ENCODE data around the gene LRP1-AS. TPM values are rescaled to one million over a fixed set of nuclear protein-coding genes. Genes with fewer than 3 reads are reported as not detected.

The LRP1-AS gene
- total and polyA plus RNA-seq, 10 of the 15 experiments (the other 5 are each of a cell fraction or from before 2014, with no cell fraction given): not detected

GRCh38 chr12:57106021-57106708 lies 41.3 kb downstream of the LRP1-AS start:
- FAIRE-seq (no peak), ATAC-seq (no peak), DNase-seq (ENCODE audit: low read depth, low spot score) (no peak)
- ChIA-PET CTCF (interaction anchor here (1.0 to 11.7 kb wide), 4 partner anchors 12 to 99 kb away, joined by 3 to 458 read pairs (median 5); no protein-coding TSS in a partner anchor), RAD21 (ENCODE audit: unreplicated experiment) (interaction anchor here (1.0 to 1.5 kb wide), 3 partner anchors 37 to 104 kb away, joined by 4 to 5 read pairs (median 4); no protein-coding TSS in a partner anchor), SMC1A (ENCODE audit: uncharacterized antibody, unreplicated experiment) (interaction anchor here (0.8 to 8.6 kb wide), 3 partner anchors 10 to 35 kb away, joined by 3 to 246 read pairs (median 120); no protein-coding TSS in a partner anchor), POLR2A (interaction anchor here (1.4 kb wide), 1 partner anchor 8 kb away, joined by 4 read pairs; no protein-coding TSS in a partner anchor)
- Histone ChIP-seq H3K4me1 (ENCODE audit: control insufficient read depth, insufficient read depth, low read length) (no peaks in the 10 kb centered on the region; the same call in 1 of the 2 replicates), H3K4me3 (no peak overlapping the region), H3K36me3 (ENCODE audit: control insufficient read depth in 2 of 2, insufficient read depth in 2 of 2, low read length in 1 of 2) (peaks cover 23 to 32% of the 10 kb centered on the region in 2 experiments), H3K9ac (ENCODE audit: control insufficient read depth, insufficient read depth, low read length) (no peak overlapping the region), H3K9me3 (replicated peaks; ENCODE audit: control insufficient read depth, insufficient read depth, low read length) (no peaks in the 10 kb centered on the region), H2AFZ (ENCODE audit: control insufficient read depth, low read depth, low read length) (no peak overlapping the region), H3K27ac (ENCODE audit: control insufficient read depth, insufficient read depth) (no peak overlapping the region), H3K4me2 (ENCODE audit: control insufficient read depth, insufficient read depth) (no peak overlapping the region), H3K79me2 (ENCODE audit: control insufficient read depth, insufficient read depth, low read length) (peaks cover 34% of the 10 kb centered on the region), H4K20me1 (ENCODE audit: control insufficient read depth, insufficient read depth) (no peaks in the 10 kb centered on the region), H3K27me3 (replicated peaks in 1 of 2; ENCODE audit: control insufficient read depth in 2 of 2, insufficient read depth in 2 of 2, low read length in 1 of 2) (no peaks in the 10 kb centered on the region)
- no TSS peak for BruUV-seq (replicated peaks)
- TF ChIP-seq IRF3 (IDR thresholded peaks at IDR 0.05) (no peak), MAX (IDR thresholded peaks at IDR 0.05; ENCODE audit: low read depth, low read length) (no peak), RCOR1 (conservative IDR thresholded peaks at IDR 0.05; ENCODE audit: low read depth, low read length) (no peak), E4F1 (IDR thresholded peaks at IDR 0.05; ENCODE audit: borderline replicate concordance, partially characterized antibody) (no peak), ESRRA (IDR thresholded peaks at IDR 0.05; ENCODE audit: low read length) (no peak), HDAC6 (IDR thresholded peaks at IDR 0.05; ENCODE audit: unreplicated experiment) (no peak), CEBPB (IDR thresholded peaks at IDR 0.05; ENCODE audit: borderline replicate concordance in 1 of 2, low read depth in 2 of 2, low read length in 2 of 2) (no peak), SMC3 (IDR thresholded peaks at IDR 0.05; ENCODE audit: borderline replicate concordance, low read length) (no peak), RUNX3 (IDR thresholded peaks at IDR 0.05; ENCODE audit: low read length) (no peak), POLR2AphosphoS5 (IDR thresholded peaks at IDR 0.05; ENCODE audit: low read length) (no peak), ZNF592 (IDR thresholded peaks at IDR 0.05) (no peak), BACH1 (IDR thresholded peaks at IDR 0.05; ENCODE audit: borderline replicate concordance) (no peak)
- WGBS (ENCODE audit: insufficient coverage, insufficient replicate concordance, low lambda C conversion rate, missing lambda C conversion rate): 94% methylated on average over 9 of the region's 9 CpGs
- intact Hi-C loops (cut with micrococcal nuclease; ENCODE audit: unreplicated experiment): no loop called here
- in situ Hi-C loops (cut with MboI): no loop called here

Measured in GM12878 (cell line).